DMS 273 (cell line): ENCODE measurements around the gene OR2L8.

Experiments used
- DNase-seq: peaks from one replicate; lab custom pipeline; 2025; ENCODE audit not compliant: unreplicated experiment; lab: John Stamatoyannopoulos, UW

Gene OR2L8

DNA sequence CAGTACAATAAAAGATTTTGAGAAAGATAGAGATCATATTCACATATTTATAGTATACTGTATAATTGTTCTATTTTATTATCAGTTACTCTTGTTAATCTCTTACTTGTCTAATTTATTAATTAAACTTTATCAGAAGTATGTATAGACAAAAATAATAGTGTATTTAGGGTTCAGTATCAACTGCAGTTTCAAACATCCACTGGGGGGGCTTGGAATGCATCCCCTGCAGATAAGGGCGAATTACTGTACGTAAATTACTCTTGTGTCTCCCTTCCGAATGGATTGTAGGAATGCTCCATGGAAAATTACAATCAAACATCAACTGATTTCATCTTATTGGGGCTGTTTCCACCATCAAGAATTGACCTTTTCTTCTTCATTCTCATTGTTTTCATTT is at the start of gene OR2L8:
TSS of gene OR2L8 (plus strand) at position 301 of the 400 bp plus-strand sequence. CDS start at position 301, 0 bp downstream.
- DNase-seq, result no peak

DNA sequence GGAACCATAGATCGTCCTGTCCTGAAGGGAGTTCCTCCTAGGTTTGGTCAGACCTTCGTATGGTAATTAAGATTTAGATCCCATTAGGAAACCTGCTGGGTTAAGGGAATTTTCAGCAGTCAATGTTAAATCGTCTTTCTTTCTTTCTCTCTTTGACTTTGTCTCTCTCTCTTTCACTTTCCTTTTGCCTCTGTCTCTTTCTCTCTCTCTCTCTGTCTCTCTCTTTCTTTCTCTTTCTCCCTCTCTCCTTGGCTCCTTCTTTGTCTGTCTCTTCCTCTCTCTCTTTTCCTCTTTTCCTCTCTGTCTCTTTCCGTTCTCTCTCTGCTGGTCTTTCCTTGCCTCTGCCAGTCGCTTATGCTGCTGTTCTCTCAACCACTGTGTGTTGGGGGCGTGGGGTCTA is 44.5 kb upstream of the OR2L8 start:
- no peak for DNase-seq

GRCh38 chr1:247905181-247905580 is 43.5 kb upstream of the OR2L8 start:
- no peak for DNase-seq

DNA sequence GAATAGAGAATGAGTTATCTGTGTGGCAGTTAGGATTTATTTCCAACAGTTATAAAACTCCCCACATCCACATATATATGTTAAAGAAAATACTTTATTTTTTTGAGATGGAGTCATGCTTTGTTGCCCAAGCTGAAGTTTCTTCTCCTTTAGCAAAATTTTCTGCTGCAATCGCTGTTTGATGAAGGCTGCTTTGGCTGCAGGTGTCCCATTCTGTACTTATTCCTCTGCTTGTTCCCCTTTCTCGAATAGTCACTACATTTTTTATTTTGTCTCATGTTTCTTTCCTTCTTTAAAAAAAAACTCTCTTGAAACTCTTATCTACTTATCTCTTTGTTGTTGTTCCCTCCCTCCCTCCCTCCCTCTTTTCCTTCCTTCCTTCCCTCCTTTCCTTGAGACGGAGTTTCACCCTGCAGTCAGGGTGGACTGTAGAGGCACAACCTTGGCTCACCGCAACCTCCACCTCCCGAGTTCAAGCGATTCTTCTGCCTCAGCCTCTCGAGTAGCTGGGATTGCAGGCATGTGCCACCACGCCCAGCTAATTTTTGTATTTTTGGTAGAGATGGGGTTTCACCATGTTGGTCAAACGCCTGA is 42.7 kb upstream of the OR2L8 start:
- no peak for DNase-seq

GRCh38 chr1:247906504-247907047 is 42.1 kb upstream of the OR2L8 start:
- no peak for DNase-seq

DNA sequence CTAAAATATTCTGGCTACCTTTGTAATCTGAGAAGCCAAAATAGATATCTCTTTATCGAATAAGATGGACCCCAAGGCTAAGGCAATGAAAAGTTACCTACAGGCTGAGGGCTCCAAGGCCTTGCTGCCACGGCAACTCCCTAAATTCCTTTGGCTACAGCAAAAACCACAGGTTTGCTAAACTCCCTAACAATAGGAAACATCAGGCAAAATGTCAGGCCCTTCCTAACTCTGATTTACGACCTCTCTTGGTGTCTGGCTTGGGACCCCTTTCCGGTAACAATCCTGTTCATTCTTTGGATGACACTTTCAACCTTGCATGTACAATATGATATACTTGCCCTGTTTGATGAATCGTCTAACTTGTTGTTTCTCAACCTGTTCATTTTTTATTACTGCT is 39.9 kb upstream of the OR2L8 start:
- DNase-seq, result no peak

DNA sequence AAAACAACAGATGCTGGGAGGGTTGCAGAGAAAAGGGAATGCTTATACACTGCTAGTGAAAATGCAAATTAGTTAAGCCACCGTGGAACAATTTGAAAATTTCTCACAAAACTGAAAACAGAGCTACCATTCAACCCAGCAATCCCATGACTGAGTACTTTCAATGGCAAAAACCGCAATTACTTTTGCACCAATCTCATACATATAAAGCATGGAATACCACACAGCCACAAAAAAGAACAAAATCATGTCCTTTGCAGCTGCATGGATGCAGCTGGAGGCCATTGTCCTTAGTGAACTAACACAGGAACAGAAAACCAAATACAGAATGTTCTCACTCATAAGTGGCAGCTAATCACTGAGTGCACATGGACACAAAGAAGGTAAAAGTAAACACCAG is 34.9 kb upstream of the OR2L8 start:
- no peak for DNase-seq

DNA sequence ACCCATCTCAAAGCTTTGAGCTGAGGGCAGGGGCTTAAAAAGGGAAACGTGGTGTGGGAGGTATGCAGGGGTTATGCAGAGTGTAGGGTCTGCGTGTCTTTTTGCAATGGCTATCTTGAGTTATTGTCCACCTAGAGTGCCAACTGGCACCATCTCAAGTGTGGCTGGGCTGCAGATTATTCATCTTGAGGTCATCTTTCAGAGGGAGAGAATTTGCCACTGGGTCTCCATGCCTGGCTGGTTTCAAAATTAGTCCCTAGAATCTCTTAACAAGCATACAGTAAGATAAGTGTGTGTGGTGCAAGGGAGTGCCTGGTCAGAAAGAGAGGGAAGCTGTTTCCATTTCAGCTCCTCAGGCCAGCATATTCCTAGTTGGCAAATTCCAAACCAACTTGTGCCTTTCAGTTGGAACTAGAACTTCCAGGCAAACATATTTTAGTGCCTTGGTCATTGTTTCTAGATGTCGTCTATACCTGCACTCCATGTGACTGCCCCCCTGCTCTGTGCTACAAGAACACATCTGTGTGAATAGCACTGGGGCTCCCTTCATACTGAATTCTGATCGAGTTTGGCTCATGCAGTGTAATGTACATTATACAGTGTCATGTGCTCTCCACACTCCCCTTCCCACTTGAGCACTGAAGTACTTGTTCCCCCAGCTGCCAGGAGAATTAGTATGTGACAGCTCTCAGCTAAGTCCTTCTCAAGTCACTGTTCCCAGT is 33.6 kb upstream of the OR2L8 start:
- no peak for DNase-seq

DNA sequence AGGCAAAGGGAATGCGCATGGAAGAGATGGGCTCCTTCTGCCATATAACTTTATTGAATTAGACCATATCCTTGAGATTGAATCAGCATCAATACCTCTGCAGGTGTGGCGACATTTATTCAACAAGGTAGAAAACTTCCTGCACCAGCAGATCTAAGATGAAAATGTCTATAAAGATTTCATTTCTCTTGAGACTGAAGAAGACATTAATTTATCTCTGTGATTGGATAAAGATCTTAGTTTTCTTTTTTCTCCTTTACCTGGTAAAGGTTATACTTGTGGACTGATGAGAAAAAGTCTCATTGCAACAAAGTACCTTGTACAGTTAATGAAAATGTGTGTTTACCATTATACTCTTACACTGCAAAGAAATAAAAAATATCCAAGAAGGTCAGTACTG is 28.7 kb upstream of the OR2L8 start, which contains the start of gene OR2T8:
TSS of gene OR2T8 (plus strand) at position 301 of the 400 bp plus-strand sequence. CDS start 766 bp downstream, outside the sequence.
- DNase-seq, result no peak

DNA sequence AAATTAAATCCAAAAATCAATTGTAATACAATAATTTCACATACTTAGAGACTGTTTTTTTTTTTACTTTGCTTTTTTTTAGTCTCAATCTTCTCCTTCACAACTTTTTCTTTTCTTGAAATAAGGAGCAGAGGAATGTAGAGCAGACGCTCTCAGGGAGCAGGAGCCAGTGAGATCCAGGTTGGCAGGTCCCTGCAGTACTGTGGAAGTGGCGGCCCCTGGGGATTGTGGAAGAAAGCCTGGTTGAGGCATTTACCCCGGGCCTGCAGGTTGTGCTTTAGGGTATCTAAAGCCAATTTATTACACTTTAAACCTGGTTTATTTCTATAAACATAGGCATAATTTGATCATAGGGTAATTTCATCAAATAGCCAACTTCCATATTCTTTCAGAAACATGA is 24.7 kb upstream of the OR2L8 start:
- DNase-seq, result no peak

DNA sequence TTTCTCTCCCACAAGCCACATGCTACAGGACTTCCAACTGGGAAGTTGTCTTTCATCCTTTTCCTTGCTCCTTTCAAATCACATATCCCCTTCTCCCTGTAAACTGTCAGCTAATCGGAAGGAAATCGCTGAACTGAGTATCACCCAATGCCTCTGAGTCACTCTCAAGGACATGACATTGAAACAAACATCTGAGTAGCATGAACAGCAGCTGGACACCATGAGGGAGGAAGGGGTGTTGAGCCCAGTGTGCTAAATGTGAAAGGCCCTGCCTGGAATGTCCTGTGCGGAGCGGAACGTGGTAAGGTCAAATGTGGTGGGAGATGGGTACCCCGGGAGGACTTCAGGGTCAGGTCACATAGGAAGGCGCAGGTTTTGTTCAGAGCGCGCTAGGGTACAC is 23.8 kb upstream of the OR2L8 start, which contains the start of gene OR2AJ1:
TSS of gene OR2AJ1 (plus strand) at position 22 of the 400 bp plus-strand sequence. CDS start 8,880 bp downstream, outside the sequence.
- DNase-seq, result no peak

- no peak for DNase-seq
Observed at GRCh38 chr1:247933989-247934388, 14.7 kb upstream of the OR2L8 start.

- no peak for DNase-seq
Observed at GRCh38 chr1:247935781-247936180, 12.9 kb upstream of the OR2L8 start.

GRCh38 chr1:247936415-247936814 is 12.2 kb upstream of the OR2L8 start:
- DNase-seq, result no peak

DNA sequence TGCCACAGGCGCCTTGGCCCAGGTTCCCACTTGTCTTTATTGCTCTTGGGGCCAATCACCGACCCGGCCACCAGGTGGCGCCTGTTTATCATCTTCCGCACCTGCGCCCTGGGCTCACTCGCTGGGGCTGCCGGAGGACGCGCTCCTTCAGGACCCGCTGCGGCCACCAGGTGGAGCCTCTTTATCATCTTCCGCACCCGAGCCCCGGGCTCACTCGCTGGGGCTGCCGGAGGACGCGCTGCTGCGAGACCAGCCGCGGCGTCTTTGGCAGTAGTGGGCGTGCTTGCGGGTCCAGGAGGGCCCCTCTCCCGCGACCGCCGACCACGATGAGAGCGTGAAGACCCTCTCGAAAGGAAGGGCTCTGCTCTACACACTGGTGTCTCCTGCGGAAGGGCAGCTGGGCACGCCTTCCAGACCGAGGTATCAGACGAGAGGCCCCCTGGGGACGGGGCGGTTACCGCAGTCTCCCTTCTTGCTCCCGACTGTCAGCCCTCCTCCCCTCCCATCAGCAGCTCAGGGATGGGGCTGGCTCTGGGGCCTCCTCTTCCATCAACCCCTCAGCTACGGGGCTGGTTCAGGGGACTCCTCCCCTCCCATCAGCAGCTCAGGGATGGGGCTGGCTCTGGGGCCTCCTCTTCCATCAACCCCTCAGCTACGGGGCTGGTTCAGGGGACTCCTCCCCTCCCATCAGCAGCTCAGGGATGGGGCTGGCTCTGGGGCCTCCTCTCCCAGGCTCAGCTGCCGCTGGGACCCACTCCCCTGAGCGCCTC is 11.5 kb upstream of the OR2L8 start:
- peak; percentile 89 for DNase-seq

DNA sequence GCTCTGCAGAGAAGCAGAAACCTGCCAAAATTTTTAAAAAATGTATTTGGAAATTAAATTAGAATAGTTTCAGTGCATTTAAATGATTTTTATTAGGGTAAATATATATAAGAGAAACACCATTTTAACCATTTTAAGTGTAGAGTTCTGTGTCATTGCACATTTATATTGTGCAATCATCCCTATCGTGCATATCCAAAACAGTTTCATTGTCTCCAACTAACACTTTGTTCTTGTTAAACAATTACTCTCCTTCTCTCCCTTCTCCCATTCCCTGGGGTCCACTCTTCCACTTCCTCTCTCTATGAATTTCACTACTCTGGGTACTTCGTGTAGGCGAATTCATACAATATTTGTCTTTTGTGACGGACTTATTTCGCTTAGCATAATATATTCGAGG is 6.0 kb upstream of the OR2L8 start:
- no peak for DNase-seq

DNA sequence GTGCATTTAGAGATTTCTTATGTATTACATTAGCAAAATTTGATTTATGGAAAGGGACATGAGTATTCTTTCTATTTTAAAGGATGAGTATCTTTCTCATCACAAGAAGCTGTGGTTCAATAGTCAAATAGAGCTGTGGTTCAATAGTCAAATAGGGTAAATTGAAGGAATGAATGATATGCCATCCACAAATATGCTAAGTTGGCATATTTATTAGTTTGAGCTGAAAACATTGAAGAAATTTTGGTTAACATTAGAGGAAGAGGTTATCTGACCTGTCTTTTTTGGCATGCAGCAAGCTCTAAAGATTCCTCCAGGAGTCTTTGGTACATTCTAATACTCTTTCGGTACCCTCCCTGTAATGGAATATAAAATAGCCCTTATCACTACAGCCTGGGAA is 4.8 kb downstream of the OR2L8 start:
- no peak for DNase-seq

DNA sequence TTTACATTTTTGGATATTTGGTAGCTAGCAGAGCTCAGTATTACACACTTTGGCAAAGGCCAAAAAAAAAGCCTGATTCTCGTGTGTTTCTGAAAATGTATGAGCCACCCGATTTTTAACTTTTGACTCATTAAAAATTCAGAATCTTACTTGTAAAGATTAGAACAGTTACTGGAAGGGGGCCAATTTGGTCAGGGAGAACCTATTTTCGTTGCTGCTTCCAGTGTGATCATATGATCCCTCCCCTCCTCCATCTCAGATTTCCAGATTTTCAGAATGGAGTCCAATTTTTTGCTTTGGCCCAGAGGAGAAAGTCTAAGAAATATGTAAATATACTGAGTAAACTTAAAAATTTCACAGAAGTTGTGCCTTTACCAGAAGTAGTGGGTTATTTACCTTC is 13.1 kb downstream of the OR2L8 start:
- DNase-seq, result no peak

GRCh38 chr1:247962911-247963588 is 14.4 kb downstream of the OR2L8 start:
- no peak for DNase-seq

- DNase-seq, result no peak
Observed at GRCh38 chr1:247964933-247965332, 16.3 kb downstream of the OR2L8 start, which contains the start of gene OR2AK2. TSS of gene OR2AK2 (plus strand) at chr1:247965233. CDS start at chr1:247965377, 144 bp downstream.
